HG03025 (cell line): ENCODE results near the gene GPR108.
A peak's percentile ranks its signal among the peaks of the same experiment; 100 is the strongest.
"Not testable (repeated sequence)": the region's sequence is repeated elsewhere in the genome, so short reads cannot be mapped to it uniquely, and the experiment has no call there.

Experiments
- ATAC-seq: cut with Tn5 transposase; IDR thresholded peaks from one replicate; pipeline ENCODE4 v1.9.1; 2021; ENCODE audit warnings: mild to moderate bottlenecking, moderate library complexity; ENCODE audit not compliant: unreplicated experiment, low FRiP score

The GPR108 gene

DNA sequence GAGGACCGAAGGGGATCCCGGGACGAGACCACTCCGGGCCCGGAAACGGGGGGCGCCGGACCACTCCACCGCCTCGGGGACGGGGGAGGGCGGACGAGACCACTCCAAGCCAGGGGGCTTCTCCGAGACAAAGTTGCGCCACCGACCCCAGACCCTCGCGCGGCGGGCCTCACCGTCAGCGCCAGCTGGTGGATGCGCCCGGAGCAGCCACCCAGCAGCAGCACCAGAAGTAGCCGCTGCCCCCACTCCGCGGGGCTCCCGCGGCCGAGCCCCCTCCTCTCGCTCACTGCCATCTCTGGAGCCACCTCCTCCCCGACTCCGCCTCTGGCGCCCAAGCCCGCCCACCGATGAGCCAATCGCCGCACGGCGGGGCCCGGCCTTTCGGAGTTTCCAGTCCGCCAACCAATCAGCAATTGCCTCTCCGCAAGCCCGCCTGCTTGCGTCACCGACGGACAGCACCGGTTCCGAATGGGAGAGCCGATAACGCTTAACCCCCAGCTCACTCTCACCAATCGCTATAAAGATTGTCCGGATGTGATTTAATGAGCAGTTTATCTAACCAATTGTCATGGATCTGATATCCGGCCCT lies at the start of gene GPR108:
Gene GPR108, minus strand, starts transcription at position 297 of the 589 bp plus-strand sequence. Its CDS starts 4 bp downstream, at position 293.
- peak; percentile 53 for ATAC-seq

- ATAC-seq = no peak
These were observed 41.8 kb upstream of the GPR108 start for GRCh38 chr19:6779206-6779605.

GRCh38 chr19:6778386-6778785 lies 41.0 kb upstream of the GPR108 start:
- ATAC-seq = no peak

GRCh38 chr19:6777434-6777833 lies 40.1 kb upstream of the GPR108 start:
- no peak for ATAC-seq

DNA sequence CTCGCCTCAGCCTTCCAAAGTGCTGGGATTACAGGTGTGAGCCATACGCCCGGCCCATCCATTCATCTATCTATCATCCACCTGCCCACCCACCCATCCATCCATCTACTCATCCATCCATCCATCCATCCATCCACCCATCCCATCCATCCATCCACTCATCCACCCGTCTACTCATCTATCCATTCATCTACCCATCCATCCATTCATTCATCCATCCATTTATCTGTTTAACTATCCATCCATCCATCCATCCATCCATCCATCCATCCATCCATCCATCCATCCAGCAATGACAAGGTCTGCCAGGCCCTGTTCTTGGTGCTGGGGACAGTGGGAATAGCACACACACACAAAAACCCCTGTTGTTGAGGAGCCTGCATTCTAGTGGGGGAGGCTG lies 39.6 kb upstream of the GPR108 start:
- no peak for ATAC-seq

DNA sequence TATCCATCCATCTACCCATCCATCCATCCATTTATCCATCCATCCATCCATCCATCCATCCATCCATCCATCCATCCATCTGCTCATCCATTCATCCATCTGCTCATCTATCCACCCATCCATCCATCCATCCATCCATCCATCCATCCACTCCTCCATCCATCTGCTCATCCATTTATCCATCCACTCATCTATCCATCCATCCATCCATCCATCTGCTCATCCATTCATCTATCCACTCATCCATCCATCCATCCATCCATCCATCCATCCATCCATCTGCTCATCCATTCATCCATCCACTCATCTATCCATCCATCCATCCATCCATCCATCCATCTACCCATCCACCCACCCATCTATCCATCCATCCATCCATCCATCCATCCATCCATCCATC lies 38.7 kb upstream of the GPR108 start:
- ATAC-seq = not testable (repeated sequence)

- ATAC-seq = no peak
These were observed 37.7 kb upstream of the GPR108 start for GRCh38 chr19:6774821-6775707.

GRCh38 chr19:6773323-6773931 lies 36.0 kb upstream of the GPR108 start:
- no peak for ATAC-seq

DNA sequence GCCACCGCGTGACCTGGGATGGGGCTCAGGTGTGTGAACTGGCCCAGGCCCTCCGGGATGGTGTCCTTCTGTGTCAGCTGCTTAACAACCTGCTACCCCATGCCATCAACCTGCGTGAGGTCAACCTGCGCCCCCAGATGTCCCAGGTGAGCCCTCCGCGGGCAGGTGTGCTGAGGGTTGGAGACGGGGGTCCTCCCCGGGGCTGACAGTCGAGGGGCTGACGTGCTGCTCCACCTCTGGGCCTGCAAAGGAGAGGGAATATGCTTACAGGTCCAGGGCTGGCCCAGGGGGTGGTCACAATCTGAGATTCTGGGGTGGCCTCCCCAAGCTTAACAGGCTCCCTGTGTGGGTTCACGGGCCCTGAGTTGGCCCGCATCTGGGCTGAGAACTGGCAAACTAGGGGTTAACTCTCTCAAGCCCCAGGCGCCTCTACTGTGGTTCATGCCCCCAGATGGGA lies 35.5 kb upstream of the GPR108 start:
- no peak for ATAC-seq

DNA sequence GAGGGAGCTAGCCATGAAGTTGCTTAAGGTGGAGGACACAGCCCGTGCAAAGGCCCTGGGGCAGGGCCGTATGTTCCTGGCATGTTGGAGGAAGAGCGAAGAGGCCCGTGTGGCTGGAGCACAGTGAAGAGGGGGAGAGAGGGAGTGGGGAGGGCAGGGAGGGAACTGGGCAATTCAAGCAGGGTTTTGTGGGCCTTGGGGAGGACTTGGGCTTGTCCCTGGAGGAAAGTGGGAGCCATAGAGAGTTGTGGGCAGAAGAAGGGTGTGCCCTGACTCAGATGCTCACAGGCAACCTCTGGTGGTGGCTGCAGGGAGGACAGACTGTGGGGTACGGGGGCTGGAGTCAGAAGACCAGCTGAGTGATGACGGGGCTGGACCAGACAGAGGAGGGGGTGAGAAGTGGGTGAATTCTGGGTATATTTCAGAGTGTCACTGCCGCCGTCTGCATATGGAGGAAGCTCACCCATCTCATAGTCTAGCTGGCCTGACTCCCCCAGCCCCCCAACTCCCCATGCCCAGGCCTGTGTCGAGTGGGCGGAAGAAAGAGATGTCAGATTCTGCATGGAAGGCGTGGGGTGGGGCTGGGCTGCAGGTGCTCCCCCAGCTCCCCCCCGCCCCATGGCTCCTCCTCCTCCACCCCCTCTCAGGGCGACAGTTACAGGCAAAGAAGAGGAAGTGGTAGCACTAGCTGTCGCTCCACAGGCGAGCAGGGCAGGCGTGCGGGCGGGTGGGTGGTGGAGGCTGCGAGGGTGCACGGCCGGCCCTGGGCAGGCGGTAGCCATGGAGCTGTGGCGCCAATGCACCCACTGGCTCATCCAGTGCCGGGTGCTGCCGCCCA lies 34.9 kb upstream of the GPR108 start, which contains the start of gene VAV1:
Gene VAV1, plus strand, starts transcription at position 681 of the 838 bp plus-strand sequence. Its CDS starts 100 bp downstream, at position 781.
- ATAC-seq = no peak

DNA sequence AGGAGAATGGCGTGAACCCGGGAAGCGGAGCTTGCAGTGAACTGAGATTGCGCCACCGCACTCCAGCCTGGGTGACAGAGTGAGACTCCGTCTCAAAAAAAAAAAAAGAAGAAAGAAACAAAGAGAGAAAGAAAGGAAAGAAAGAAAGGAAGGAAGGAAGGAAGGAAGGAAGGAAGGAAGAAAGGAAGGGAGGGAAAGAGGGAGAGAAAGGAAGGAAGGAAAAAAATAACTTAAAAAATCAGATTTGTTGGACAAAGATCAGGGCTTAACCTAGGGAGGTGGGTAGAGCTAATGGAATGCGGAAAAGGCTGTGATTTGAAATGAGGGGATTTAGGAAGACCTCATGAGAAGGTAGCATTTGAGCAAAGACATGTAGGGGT lies 34.3 kb upstream of the GPR108 start:
- not testable (repeated sequence) for ATAC-seq

DNA sequence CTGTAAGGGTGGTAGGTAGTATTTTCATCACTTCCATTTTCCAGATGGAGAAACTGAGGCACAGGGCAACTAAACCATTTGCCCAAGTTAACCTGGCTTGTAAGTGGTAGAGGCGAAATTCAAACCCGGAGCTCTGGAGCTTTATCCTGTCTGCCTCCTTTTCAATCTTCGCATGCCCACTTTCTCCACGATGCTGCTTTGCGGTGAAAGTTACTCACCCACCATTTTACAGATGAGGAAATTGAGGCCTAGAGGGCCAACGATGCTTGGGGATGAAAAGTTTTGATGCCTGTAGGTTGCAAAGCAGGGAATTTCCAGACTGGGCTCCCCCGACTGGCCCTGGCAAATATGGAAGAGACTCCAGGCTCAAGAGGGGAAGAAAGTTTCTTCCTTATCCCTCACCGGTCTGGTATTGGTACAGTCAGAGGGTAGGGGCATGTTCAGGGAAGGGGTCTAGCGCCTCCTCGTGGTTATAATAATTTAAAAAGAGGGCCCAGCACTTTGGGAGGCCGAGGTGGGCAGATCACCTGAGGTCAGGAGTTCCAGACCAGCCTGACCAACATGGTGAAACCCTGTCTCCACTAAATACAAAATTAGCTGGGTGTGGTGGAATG lies 31.7 kb upstream of the GPR108 start:
- ATAC-seq = no peak

GRCh38 chr19:6768236-6768785 lies 30.9 kb upstream of the GPR108 start:
- ATAC-seq = no peak

GRCh38 chr19:6767357-6768235 lies 30.2 kb upstream of the GPR108 start, which contains the start of gene SH2D3A:
TSS of gene SH2D3A (minus strand) at chr19:6767435. CDS start at chr19:6763748, 3,687 bp downstream.
- ATAC-seq = peak; percentile 63

DNA sequence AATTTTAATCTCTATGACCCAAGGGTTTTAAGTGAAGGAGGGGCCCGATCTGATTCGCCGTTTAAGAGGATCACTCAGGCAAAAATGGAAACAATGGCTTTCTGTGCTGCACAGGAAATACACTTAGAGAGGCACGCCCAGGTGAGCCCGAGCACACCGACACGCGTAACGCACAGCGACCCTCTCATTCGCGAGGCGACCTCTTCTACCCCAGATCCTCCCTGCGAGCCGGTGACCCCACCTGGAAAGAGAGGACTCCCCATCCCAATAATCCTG lies 29.6 kb upstream of the GPR108 start:
- peak; percentile 18 for ATAC-seq

DNA sequence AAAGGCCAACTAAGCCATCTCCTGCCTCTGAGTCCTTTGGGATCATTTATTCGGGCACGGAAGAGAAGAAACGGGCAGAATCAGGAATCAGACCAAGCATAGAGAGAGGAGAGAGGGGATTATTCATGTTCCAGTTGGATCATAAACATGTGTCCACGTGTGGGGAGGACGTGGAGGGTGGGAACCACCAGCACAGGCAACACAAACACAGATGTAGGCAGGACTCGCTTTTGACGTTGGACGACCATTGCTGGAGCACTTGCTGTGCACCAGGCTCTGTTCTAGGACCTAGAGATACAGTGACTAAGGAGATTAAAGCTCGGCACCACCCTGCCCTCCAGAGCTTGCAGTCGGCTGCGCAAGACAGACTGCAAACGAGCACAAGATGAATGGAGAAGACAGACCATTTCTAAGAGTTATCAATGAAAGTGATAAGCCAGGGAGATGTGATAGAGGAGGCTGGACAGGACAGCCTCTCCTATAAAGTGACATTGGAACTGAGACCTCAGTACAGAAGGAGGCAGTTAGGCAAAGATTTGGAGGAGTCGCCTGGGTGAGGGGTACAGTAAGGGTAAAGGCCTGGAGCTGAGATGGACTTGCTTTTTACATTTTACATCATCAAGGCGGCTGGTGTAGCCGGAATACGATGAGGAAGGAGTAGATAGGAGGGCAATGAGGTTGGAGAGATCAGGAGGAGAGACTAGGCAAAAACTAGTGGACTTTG lies 29.1 kb upstream of the GPR108 start:
- ATAC-seq = no peak

DNA sequence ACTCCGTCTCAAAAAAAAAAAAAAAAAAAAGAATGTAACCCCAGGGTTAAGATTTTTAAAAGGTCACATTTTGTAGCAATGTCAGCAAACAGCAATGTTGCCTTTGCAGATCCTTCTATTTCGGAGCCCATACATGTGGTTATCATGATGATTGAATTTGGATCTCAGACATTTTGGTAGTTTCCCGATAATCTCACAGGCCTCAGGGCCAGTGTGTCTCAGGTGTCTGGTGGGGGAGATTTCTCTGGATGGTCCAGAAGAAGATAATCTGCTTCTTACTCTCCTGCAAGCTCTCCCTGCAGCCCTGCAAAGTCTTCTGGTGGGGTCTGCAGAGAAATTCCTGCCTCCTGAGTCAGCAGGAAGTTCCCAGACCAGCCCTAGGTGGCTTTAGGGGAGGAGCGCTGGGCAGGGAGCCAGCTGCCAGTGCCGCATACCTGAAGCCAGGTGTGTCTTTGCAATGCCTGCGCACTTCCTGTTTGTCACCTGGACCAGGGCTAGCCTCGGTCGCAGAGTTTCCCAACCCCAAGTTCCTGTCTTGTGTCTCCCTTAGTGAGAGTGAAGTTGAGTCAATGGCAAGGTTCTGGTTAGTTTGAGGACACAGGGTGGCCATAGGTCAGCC lies 28.5 kb upstream of the GPR108 start:
- no peak for ATAC-seq
